Activated CD4-positive, alpha-beta T cell treated with anti-CD3 and anti-CD28 coated beads, Interleukin-2, amount 50 U/mL, for 24 hours (primary cell): ENCODE measurements around the gene CASP6.

Source experiments
- DNase-seq, 2 donors: peaks; one replicate each; pipeline ENCODE4 v3.0.0-alpha.2; 2020; ENCODE audit warnings: low read depth in 1 of 2, low spot score in 1 of 2

CASP6 gene

GRCh38 chr4:109672169-109672930, 30.9 kb downstream of the CASP6 start:
- DNase-seq, result no peak

GRCh38 chr4:109671350-109671749, 31.9 kb downstream of the CASP6 start:
- DNase-seq, result peak in 1 of 2 donors; percentile 53

GRCh38 chr4:109665783-109666485, 37.3 kb downstream of the CASP6 start:
- no peak for DNase-seq

- no peak for DNase-seq
Observed at GRCh38 chr4:109662771-109663170, 40.5 kb downstream of the CASP6 start.

- DNase-seq, result no peak
Observed at GRCh38 chr4:109662116-109662515, 41.1 kb downstream of the CASP6 start.

- no peak for DNase-seq
Observed at GRCh38 chr4:109658871-109659410, 44.3 kb downstream of the CASP6 start.

- no peak for DNase-seq
Observed at GRCh38 chr4:109657854-109658418, 45.3 kb downstream of the CASP6 start.

GRCh38 chr4:109655396-109655795, 47.8 kb downstream of the CASP6 start:
- no peak for DNase-seq

GRCh38 chr4:109649872-109650271, 53.4 kb downstream of the CASP6 start:
- DNase-seq, result peak in 1 of 2 donors; percentile 15

GRCh38 chr4:109648997-109649575, 54.2 kb downstream of the CASP6 start:
- DNase-seq, result no peak

- DNase-seq, result no peak
Observed at GRCh38 chr4:109648266-109648996, 54.8 kb downstream of the CASP6 start.

- DNase-seq, result no peak
Observed at GRCh38 chr4:109645874-109646710, 57.2 kb downstream of the CASP6 start.

- no peak for DNase-seq
Observed at GRCh38 chr4:109640644-109641043, 62.6 kb downstream of the CASP6 start.
